IPS DF 4.7 (cell line): ENCODE measurements around the gene IL9R.
"Not testable (repeated sequence)": the region's sequence is repeated elsewhere in the genome, so short reads cannot be mapped to it uniquely, and the experiment has no call there.

Source experiments
- DNase-seq: peaks from one replicate; pipeline ENCODE4 v3.0.0-alpha.2; 2013; ENCODE audit warnings: low spot score; ENCODE audit errors: extremely low read depth

IL9R gene

GRCh38 chrX:156029707-156030442, 32.4 kb downstream of the IL9R start:
- not testable (repeated sequence) for DNase-seq

GRCh38 chrX:156030474-156030873, 33.0 kb downstream of the IL9R start:
- DNase-seq = not testable (repeated sequence)
